Endothelial cell (in vitro differentiated cells): ENCODE results near the gene MAML3. TPM values are rescaled to one million over a fixed set of nuclear protein-coding genes. Genes with fewer than 3 reads are reported as not detected.
"Not testable (repeated sequence)": the region's sequence is repeated elsewhere in the genome, so short reads cannot be mapped to it uniquely, and the experiment has no call there.

Experiments
- DNase-seq: peaks from one replicate; pipeline ENCODE4 v3.0.0; 2021; ENCODE audit warnings: low spot score
- H3K27ac Mint-ChIP-seq: one replicate; pipeline ENCODE4 v1.8.0; 2021; ENCODE audit warnings: mixed read lengths, inconsistent platforms; ENCODE audit not compliant: unreplicated experiment
- H3K27me3 Mint-ChIP-seq: one replicate; pipeline ENCODE4 v1.8.0; 2021; ENCODE audit warnings: mild to moderate bottlenecking, moderate library complexity, mixed read lengths, inconsistent platforms; ENCODE audit not compliant: unreplicated experiment
- H3K36me3 Mint-ChIP-seq: one replicate; pipeline ENCODE4 v1.8.0; 2021; ENCODE audit warnings: mild to moderate bottlenecking, low read depth, mixed read lengths, inconsistent platforms; ENCODE audit not compliant: unreplicated experiment
- H3K4me1 Mint-ChIP-seq: one replicate; pipeline ENCODE4 v1.8.0; 2021; ENCODE audit warnings: mild to moderate bottlenecking, mixed read lengths, inconsistent platforms; ENCODE audit not compliant: unreplicated experiment
- H3K4me3 Mint-ChIP-seq: one replicate; pipeline ENCODE4 v1.8.0; 2021; ENCODE audit warnings: mild to moderate bottlenecking, mixed read lengths, inconsistent platforms; ENCODE audit not compliant: unreplicated experiment
- H3K9me3 Mint-ChIP-seq: one replicate; pipeline ENCODE4 v1.8.0; 2021; ENCODE audit warnings: mixed read lengths, inconsistent platforms; ENCODE audit not compliant: unreplicated experiment
- total RNA-seq: library from RNA; stranded (reverse); fragmentation: NEBNext Ultra II Directional; extraction: Animal tissue kit (Norgen Biotek cat#: 25700); gene quantifications from one replicate; pipeline ENCODE4 v1.2.1, GENCODE V29; 2021; ENCODE audit not compliant: unreplicated experiment
- TF ChIP-seq, protein P1 (sequence below): fragments of 200-600 bp; sonication (generic); IDR thresholded peaks from one replicate; pipeline ENCODE4 v1.5.0; 2021; ENCODE audit warnings: antibody characterized with exemption; ENCODE audit not compliant: unreplicated experiment

Gene MAML3
- total RNA-seq, 1 donor from 2014 or later: 31.0 TPM

GRCh38 chr4:139951021-139951420 lies 203.0 kb downstream of the MAML3 start:
- no peak for DNase-seq

DNA sequence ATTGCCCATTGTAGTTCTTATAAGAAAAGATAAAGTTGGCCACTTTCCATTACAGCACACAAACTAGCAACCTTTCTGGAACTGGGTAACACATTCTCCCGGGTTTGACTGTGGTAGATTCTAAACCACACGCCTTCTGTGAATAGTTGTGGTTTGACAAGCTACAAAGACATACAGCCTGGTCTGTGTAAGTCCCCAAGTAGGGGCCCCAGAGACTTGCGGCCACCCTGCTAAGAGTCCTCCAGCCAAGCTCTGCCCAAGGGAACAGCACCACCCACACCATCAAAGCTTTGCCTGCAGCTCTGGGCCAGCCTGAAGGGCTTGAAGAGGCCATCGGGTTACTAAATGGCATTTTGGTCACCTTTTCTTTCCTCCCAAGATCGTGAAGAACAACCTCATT lies 203.4 kb downstream of the MAML3 start:
- Mint-ChIP-seq H3K27ac (no peak overlapping the region), H3K9me3 (no peaks in the 10 kb centered on the region), H3K36me3 (peaks cover 13% of the 10 kb centered on the region), H3K27me3 (peaks cover 2% of the 10 kb centered on the region), H3K4me1 (no peaks in the 10 kb centered on the region), H3K4me3 (peak overlapping the region; percentile 47)
- no peak for DNase-seq
- TF ChIP-seq, protein P1, sequence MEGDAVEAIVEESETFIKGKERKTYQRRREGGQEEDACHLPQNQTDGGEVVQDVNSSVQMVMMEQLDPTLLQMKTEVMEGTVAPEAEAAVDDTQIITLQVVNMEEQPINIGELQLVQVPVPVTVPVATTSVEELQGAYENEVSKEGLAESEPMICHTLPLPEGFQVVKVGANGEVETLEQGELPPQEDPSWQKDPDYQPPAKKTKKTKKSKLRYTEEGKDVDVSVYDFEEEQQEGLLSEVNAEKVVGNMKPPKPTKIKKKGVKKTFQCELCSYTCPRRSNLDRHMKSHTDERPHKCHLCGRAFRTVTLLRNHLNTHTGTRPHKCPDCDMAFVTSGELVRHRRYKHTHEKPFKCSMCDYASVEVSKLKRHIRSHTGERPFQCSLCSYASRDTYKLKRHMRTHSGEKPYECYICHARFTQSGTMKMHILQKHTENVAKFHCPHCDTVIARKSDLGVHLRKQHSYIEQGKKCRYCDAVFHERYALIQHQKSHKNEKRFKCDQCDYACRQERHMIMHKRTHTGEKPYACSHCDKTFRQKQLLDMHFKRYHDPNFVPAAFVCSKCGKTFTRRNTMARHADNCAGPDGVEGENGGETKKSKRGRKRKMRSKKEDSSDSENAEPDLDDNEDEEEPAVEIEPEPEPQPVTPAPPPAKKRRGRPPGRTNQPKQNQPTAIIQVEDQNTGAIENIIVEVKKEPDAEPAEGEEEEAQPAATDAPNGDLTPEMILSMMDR: no peak

More at GRCh38 chr4:139951021-139951420, 203.0 kb downstream of the MAML3 start:
- H3K4me1 Mint-ChIP-seq: no peaks in the 10 kb centered on the region
- no peak overlapping the region for H3K27ac Mint-ChIP-seq
- no peak overlapping the region for H3K4me3 Mint-ChIP-seq
- TF ChIP-seq, protein P1: no peak
- no peaks in the 10 kb centered on the region for H3K9me3 Mint-ChIP-seq
- peaks cover 13% of the 10 kb centered on the region for H3K36me3 Mint-ChIP-seq
- H3K27me3 Mint-ChIP-seq: peaks cover 2% of the 10 kb centered on the region

DNA sequence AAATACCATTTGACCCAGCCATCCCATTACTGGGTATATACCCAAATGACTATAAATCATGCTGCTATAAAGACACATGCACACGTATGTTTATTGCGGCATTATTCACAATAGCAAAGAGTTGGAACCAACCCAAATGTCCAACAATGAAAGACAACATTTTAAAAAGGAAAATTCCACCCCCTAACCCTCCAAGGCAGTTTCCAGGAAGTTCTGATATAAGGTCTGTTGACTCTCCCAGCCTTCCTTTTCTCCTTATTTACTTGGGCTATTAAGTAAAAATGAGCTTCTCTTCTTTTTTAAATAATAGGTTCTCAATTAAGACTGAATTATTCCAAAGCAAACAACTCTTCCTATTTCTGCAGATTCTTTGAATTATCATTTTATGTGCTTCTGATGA lies 209.1 kb downstream of the MAML3 start:
- H3K36me3 Mint-ChIP-seq, H3K9me3 Mint-ChIP-seq, H3K4me1 Mint-ChIP-seq, H3K27me3 Mint-ChIP-seq, DNase-seq, H3K27ac Mint-ChIP-seq, H3K4me3 Mint-ChIP-seq: not testable (repeated sequence)

DNA sequence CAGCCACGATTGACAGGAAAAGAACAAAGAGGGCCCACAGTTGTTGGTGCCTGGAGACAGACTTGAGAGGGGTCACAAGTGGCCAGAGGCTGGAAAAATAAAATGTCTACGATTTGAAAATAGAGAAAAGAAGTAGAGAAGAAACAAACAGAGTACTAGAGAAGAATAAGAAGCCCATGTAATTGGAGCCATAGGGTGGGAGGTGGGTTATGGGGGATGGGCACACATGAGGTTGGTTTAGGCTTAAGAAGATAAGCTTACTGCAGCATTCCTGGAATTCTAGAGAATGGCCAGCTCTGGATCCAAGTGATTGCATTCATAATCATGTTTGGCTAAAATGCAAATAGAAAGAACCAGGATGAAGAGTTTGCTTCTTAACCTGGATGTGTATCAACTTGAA lies 210.7 kb downstream of the MAML3 start:
- H3K4me3 Mint-ChIP-seq: no peak overlapping the region
- no peaks in the 10 kb centered on the region for H3K36me3 Mint-ChIP-seq
- TF ChIP-seq, protein P1: no peak
- no peaks in the 10 kb centered on the region for H3K9me3 Mint-ChIP-seq
- peaks cover 9% of the 10 kb centered on the region for H3K27me3 Mint-ChIP-seq
- no peak for DNase-seq
- H3K4me1 Mint-ChIP-seq: peaks cover 3% of the 10 kb centered on the region
- H3K27ac Mint-ChIP-seq: peak overlapping the region; percentile 38

DNA sequence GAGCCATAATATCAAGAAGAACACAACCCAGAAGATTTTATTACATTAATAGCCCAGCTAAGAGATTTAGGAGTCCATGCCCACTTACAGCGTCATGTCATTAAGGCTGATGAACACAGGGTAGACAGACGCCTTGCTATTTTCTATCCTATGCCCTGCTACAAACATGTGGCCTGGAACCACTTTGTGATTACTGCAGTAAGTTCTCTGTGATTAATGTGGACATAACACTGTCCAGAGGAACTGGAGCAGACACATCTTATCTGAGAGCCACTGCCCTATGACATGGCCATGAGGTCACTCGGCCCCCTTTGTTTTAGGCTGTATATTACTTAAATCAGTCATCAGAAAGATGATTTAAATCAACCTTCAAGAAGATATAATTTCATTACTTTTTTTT lies 211.7 kb downstream of the MAML3 start:
- Mint-ChIP-seq H3K4me3 (no peak overlapping the region), H3K9me3 (no peaks in the 10 kb centered on the region), H3K27ac (no peak overlapping the region), H3K4me1 (peaks cover 3% of the 10 kb centered on the region), H3K36me3 (no peaks in the 10 kb centered on the region), H3K27me3 (peaks cover 9% of the 10 kb centered on the region)
- no peak for DNase-seq
- TF ChIP-seq, protein P1: no peak

- Mint-ChIP-seq H3K9me3 (no peaks in the 10 kb centered on the region), H3K4me3 (no peak overlapping the region)
Observed at GRCh38 chr4:139940600-139940999, 213.4 kb downstream of the MAML3 start.

More at GRCh38 chr4:139940600-139940999, 213.4 kb downstream of the MAML3 start:
- Mint-ChIP-seq H3K4me1 (peaks cover 8% of the 10 kb centered on the region), H3K36me3 (no peaks in the 10 kb centered on the region), H3K27ac (no peak overlapping the region), H3K27me3 (peaks cover 7% of the 10 kb centered on the region)
- no peak for DNase-seq
- TF ChIP-seq, protein P1: no peak
